ENCODE data around the gene NUBP2.

DNA sequence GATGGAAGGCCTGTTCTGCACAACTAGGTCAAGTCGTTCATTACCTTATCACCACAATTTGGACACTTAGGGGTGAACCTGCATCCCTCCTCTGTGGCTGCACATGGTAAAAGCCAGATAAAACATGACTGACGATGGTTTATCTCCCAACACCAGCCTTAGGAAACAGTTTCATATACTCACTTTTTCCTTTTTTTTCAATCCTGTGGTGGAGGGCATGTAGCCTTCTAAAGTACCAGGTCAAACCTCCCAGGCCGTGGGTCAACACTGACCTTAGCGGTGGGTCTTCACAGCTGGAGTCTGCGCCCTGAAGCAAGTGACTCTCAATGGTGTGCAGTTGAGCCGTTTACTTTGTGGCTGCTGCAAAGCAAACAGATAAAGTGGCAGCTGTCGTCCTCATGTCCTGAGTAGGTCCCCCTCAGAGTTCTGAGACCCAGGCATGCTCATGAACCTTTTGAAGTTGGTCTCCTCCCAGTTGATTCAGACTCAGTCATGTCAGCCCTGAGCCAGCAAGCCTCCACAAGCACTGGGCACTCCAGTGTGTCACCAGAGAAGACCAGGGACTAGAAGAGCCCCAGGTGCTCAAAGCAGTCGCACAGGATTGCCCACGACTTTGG is 50.2 kb downstream of the NUBP2 start:
- TF ChIP-seq, protein P1, sequence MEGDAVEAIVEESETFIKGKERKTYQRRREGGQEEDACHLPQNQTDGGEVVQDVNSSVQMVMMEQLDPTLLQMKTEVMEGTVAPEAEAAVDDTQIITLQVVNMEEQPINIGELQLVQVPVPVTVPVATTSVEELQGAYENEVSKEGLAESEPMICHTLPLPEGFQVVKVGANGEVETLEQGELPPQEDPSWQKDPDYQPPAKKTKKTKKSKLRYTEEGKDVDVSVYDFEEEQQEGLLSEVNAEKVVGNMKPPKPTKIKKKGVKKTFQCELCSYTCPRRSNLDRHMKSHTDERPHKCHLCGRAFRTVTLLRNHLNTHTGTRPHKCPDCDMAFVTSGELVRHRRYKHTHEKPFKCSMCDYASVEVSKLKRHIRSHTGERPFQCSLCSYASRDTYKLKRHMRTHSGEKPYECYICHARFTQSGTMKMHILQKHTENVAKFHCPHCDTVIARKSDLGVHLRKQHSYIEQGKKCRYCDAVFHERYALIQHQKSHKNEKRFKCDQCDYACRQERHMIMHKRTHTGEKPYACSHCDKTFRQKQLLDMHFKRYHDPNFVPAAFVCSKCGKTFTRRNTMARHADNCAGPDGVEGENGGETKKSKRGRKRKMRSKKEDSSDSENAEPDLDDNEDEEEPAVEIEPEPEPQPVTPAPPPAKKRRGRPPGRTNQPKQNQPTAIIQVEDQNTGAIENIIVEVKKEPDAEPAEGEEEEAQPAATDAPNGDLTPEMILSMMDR (conservative IDR thresholded peaks at IDR 0.05 in 1 of 2, IDR thresholded peaks at IDR 0.05 in 1 of 2; ENCODE audit: extremely low read depth in 1 of 2, insufficient read depth in 1 of 2, low read depth in 1 of 2, low read length in 2 of 2) = no peak
- no peak for TF ChIP-seq EZH2 (IDR thresholded peaks at IDR 0.05; ENCODE audit: borderline replicate concordance, low read length)

Measured in mammary epithelial cell (primary cell).